Stimulated activated CD4-positive, alpha-beta T cell treated with anti-CD3 and anti-CD28 coated beads, Interleukin-15, amount 100 ng/mL, for 48 hours (primary cell): ENCODE data around the gene B4GALNT3.
"Not testable (repeated sequence)": the region's sequence is repeated elsewhere in the genome, so short reads cannot be mapped to it uniquely, and the experiment has no call there.

ENCODE experiments used
- DNase-seq, 2 donors: peaks; one replicate each; pipeline ENCODE4 v3.0.0-alpha.2; 2020; ENCODE audit warnings: low read depth in 2 of 2

Gene B4GALNT3

DNA sequence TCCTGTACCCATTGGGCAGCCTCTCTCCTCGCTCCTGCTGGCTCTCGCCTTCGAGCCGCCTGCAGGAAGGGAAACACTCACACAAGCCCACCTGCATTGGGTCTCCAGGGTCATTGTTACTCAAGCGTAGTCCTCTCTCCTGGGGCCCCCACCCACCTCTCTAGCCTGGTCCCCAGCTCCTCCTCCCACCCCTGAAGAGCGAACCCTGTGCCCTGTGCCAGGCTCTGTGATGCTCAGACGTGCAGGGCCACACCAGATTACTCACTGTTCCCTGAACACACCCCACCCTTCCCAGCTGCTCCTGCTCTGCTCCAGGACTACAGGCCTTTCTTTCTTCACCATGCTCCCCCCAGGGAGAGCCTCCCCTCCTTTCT, 115.4 kb downstream of the B4GALNT3 start:
- DNase-seq = no peak

DNA sequence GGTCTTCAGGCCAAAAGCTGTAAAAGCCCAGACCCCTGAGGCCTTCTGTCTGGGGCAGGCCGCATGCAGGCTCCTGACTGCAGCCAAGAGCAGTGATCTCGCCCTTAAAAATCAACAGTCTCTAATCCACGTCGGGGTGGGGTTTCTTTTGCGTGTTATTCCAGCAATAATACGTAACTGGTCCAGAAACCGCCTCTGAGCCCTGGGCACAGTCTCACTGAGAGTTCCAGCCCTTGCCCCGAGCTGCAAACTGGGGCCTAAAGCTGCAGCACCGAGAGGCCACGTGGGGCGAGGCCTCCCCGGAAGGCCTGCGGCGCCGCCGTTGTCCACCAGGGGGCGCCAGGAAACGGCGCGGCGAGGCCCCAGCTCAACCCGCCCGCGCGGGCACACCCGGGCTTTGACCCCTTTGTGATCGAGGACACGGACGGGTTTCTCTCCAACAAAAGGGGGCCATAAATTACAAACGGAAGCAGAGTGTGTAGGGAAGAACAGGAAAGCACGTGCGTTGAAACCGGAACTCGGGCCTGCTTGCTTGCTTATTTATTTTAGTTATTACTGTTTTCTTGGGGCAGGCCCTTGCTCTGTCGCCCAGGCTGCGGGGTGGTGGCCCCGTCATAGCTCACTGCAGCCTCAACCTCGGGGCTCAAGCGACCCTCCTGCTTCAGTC, 116.3 kb downstream of the B4GALNT3 start:
- DNase-seq = peak; percentile 67 to 82

DNA sequence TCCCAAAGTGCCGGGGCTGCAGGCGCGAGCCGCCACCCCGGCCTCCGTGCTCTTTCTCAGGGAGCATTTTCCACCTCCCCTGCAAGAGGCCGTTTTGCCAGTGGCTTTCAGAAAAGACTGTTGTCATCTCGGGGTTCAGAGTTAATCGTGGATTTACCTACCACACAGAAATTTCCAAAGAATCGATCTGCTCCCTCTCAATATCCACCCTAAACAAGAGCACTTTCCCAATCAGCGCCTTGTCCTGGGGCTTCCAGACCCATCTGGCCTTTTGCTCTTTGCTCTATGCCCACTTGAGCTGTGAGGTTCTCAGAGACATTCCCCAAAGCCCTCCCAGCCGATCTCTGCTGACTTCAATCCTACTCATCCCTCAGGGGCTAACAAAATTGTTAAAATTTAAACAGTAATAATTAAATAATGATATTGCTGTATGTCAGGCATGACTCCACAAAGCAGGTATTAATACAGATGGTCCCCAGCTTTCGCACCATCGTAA, 116.9 kb downstream of the B4GALNT3 start:
- DNase-seq = no peak

DNA sequence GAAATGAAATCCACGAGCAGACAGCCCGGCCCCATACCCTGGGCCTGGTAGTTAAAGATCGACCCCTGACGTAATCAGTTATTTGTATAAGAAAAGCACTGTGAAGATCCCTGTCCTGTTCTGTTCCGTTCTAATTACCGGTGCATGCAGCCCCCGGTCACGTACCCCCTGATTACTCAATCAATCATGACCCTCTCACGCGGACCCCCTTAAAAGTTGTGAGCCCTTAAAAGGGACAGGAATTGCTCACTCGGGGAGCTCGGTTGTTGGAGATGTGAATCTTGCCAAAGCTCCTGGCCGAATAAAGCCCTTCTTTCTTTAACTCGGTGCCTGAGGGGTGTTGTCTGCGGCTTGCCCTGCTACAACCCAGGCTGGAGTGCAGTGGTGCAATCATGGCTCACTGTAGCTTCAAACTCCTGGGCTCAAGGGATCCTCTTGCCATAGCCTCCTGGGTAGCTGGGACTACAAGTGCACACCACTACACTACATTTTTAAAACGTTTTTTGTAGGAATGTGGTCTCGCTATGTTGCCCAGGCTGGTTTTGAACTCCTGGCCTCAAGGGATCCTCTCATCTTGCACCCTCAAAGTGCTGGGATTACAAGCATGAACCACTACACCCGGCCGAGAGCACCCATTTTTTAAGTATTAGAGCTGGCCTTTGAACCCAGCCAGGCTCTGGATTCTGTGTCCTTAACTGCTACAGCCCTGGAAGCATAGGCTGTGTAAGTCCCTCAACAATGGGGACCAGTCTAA, 118.4 kb downstream of the B4GALNT3 start:
- not testable (repeated sequence) for DNase-seq

DNA sequence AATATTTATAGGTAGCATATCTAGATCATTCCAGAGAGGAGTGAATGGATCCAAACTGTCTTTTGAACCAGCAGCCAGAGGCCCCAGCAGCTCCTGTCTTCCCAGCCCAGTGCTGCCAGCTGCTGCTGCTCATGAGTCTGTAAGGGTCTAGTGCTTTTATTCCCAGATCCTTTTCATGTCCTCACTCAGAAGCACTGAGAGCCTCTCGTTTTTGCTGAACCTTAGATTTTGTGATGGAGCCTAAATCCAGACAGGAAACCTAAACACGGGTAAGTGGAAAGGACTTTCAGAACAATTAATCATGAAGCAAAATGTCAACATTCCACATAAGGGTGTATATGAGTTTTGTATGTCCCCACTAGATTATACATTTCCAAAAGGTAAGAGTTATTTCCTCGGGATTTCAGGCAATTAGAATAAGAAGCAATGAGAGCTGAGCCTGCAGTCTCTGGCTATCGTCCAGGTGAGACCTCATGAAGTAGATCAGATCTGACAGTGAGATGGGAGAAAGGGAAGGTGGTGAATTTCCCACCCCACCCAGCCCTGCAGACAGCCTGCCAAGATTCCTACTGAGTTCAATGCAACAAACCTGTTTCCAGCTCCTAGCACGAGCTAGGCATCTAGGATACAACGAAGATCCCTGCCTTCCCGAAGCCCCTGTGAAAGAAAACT, 119.1 kb downstream of the B4GALNT3 start:
- DNase-seq = no peak

DNA sequence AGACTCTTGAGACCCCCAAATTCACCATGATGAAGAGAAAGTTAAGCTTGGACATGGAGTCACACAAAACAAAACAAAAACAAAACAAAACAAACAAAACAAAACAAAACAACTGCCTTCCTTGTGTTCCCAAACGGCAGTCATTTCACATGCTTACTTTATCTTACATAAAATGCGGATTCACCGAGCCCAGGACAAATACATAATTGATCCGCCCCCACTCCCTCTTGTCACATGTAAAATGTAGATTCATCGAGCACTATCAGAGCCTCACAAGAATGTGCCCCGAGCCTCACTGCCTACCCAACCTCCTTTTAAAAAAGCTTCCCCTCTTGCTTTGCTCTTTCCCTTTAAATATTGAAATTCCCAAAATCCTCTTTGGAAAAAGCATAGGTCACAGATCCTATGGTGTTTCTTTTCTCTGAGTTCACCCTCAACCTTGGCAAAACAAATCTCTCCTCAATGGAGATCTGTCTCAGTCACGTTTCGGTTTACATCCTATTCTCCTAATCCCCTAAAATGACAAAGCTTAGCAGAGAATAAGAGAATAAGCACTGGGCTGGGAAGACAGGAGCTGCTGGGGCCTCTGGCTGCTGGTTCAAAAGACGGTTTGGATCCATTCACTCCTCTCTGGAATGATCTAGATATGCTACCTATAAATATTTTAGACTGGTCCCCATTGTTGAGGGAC, 119.8 kb downstream of the B4GALNT3 start:
- no peak for DNase-seq

DNA sequence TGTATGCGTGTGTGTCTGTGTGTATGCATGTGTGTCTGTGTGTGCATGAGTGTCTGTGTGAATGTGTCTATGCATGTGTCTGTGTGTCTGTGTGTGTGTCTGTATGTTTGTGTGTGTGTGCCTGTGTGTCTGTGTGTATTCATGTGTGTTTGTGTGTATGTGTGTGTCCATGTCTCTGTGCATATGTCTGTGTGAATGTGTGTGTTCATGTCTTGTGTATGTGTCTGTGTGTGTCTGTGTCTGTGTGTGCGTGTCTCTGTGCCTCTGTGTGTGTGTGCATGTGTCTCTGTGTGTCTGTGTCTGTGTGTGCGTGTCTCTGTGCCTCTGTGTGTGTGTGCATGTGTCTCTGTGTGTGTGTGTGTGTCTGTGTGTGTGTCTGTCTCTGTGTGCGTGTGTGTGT, 121.1 kb downstream of the B4GALNT3 start:
- no peak for DNase-seq

DNA sequence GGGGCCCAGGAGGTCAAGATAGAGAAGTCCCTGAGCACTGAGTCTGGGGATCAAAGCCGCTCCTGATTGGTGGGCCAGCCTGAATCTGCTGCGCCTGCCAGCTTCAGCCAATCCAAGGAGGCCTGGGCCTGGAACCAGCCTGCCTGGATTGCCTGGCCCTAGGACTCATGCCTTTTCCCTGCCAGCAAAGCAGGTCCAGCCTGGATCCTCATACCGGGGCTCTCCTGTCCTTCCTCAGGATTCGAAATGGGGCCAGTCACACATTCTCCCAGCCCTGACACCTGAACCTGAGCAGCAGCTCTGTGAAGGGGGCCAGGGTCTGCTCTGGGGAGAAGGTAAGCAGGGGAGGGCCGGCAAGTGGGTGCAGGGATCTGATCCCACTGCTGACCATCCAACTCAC, 121.6 kb downstream of the B4GALNT3 start:
- no peak for DNase-seq

DNA sequence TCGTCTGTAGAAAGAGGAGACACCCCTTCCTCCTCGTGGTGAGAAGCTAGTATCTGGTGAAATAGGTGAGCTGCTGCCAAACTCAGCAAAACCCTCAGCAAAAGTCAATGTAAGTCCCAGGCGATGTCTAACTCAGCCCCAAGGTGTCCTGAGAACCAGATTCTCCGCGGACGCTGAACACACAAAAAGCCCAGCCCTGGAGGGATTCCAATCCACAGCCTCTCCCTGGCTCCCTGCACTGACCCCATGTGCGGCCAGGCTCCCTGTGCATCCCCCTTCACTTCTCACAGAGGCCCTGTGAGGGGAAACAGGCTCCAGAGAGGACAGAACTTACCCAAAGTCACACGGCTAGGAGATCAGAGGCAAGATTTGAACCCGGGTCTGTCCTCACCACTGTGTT, 122.0 kb downstream of the B4GALNT3 start:
- no peak for DNase-seq

DNA sequence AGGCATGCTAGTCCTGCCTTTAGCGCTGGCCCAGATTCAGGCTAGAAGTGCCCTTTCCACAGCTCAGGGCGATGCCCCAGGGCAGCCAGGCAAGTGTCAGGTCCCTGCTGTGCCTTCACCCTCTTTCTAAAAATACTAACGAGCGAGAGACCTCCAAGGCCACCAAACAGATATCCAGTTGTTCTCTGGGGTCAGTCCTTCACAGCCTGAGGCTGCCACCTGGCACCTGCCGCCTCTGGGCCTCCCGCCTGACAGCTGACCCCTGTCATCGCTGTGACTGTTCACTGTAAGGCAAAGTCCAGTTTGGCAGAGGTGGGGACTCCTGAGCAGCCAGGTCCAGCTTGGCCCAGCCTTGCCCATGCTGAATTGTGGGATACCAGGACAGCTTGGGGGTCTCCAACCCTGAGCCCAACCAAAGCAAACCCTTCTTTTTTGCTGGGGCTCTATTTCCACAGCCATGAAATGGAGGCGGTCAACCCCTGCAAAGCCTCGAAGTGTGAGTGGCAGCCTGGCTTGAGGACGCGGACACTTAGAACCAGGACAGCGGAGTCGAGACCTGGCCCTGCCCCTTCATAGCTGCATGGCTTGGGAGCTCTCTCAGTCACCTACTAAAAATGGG, 123.6 kb downstream of the B4GALNT3 start:
- DNase-seq = no peak

DNA sequence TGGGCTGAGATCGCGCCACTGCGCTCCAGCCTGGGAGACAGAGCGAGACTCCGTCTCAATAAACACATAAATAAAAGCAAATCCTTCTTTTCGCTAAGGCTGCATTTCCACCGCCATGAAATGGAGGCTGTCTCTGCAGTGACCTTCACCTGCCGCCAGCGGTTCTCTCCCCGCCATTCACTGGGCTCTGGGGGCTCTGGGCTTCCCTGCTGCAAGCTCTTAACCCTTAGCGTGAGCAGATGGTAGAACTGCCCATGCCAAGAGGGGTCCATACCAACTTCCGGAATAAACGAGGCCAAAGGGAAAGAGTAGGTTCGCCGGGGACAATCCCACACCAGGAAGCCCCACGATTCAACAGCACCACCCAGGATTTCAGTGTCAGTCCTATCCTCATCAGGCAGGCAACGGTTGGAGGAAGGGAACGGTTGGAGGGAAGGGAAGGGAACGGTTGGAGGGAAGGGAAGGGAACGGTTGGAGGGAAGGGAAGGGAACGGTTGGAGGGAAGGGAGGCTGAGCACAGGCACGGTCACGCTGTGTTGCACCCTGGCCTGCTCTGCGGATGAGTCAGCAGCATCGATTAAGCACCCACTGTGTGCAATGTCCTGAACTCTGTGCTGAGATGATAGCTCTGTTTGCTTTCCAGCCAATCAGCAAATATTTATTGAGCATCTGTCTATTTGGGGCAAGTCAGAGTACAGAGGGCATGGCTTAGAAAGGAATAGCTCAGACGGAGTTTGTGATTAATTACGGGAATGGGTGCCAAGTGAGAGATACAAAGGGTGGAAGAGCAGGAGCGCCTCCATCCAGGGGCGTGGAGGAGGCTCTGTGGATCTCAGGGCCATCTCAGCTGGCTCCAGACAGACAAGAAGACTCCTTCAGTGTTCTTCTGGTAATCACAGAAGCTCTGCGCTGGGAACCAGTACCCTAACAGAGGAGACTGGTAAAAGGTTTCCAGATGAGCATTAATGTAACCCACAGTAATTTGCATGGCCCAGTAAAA, 125.6 kb downstream of the B4GALNT3 start:
- DNase-seq = no peak

DNA sequence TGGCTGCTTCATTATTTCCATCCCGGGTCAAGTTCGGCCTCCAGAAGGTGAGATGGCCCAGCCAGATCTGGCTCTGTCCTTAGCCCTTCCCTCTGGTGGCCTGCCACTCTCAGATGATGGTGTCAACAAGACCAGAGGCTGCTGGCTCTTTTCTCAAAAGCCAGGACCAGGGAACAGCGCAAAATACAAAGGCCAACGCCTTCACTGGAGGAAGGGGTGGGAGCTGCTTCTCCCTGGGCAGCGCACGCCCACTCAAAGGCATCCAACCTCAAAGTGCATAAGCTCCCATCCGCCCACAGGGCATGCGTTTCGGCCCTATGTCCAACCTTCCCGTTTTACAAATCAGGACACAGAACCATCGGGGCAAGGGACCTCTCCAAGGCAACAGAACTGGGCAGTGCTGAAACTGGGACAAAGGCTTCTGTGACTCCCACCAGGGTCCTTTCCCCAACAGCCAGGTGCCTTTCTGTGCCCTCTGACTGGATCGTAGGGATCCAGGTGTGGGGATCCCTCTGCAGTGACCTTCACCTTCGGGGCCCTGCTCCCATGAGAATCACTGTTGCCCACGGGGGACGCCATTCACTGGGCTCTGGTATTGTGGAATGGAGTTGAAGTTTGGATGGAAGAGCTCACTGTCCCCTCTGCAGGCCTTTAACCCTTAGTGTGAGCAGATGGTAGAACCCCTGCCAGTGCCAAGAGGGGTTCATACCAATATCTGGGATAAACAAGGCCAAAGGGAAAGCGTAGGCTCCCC, 126.8 kb downstream of the B4GALNT3 start:
- DNase-seq = no peak

DNA sequence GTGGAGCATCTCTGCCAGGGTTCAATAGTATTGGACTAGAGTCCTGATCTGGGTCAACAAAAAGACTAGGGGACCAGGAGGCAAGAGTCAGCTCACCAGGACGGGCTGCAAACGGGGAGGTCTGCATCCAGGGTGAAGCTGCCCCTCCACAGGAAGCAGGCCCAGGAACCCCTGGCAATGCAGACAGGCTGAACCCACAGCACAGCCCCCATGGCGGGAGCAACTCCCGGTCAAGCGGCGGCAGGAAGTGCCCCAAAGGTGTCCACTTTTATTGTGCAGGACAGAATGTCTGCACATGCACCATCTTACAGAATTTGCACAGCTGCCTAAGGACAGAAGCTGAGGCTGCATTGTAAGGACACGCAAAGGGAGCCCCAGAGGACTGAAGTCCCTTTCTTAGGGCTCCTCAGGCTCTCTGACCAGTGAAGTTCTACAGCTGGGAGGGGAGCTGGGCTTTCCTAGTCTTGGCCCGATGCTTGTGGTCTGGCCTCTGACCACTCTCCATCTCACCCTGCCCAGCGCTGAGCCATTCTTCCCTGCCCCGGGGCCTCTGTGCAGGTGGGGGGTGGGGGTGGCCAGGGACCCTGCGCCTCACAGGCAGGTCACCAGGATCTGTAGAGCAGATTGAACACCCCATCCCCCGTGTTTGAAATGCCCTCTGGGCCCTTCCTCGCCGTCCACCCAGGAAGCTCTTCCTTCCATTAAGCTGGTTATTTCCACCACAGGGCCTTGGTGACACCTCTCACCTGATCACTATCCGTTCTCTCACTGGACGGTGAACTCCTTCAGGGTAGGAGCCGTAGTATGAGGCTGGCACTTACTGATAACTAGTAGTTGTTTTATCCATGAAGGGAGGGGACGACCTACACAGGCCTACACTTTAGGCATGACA, 127.6 kb downstream of the B4GALNT3 start:
- no peak for DNase-seq

DNA sequence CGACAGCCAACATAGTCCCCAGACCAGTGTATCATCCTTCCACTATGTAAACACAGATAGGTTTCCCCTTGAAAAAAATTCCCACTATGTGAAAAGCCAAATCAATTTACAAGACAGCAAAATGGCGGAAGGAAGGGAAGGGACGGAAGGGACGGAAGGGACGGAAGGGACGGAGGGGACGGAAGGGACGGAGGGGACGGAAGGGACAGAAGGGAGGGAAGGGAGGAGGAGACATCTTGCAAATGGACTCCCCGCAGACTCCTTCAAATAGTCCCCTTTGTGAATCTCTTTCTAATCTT, 128.2 kb downstream of the B4GALNT3 start:
- no peak for DNase-seq

DNA sequence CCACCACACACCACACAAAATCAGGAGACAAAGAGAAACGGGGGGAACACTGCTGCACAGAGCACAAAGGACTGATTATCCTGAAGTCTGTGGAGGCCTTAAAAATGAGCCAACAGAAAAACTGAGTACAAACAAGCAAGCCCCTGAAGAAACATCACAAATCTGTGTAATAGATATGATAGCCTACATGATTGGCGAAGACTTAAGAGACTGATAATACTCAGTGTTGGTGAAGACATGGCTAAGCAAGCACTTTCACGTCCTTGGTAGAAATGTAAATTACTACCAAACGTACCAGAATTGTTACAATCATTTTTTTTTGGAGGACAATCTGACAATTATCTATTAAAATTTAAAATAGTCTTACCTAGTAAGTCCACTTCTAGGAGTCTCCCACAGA, 128.9 kb downstream of the B4GALNT3 start:
- no peak for DNase-seq

DNA sequence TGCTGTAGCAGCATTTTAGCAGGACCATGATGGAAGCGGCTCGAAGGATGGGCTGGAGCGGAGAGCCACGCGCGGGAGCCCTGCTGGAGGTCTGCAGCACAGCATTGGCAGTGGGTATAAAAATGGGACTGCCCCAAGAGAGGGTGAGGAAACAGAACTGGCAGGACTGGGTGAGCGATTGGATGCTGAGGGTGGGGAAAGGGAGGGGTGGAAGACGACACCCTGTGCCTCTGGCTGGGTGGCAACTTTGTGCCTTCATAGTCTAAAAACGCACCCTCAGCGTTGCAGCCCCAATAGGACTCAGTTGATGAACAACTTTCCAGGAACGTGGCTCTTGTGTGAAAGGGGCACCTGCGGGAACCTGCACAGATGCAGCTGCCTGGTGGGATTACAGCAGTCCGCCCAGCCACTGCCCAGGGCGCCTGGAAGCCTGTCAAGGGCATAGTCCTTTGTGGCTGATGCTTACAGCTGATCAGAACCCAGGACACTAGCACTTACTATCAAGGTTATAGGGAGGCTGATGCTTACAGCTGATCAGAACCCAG, 130.5 kb downstream of the B4GALNT3 start:
- no peak for DNase-seq

DNA sequence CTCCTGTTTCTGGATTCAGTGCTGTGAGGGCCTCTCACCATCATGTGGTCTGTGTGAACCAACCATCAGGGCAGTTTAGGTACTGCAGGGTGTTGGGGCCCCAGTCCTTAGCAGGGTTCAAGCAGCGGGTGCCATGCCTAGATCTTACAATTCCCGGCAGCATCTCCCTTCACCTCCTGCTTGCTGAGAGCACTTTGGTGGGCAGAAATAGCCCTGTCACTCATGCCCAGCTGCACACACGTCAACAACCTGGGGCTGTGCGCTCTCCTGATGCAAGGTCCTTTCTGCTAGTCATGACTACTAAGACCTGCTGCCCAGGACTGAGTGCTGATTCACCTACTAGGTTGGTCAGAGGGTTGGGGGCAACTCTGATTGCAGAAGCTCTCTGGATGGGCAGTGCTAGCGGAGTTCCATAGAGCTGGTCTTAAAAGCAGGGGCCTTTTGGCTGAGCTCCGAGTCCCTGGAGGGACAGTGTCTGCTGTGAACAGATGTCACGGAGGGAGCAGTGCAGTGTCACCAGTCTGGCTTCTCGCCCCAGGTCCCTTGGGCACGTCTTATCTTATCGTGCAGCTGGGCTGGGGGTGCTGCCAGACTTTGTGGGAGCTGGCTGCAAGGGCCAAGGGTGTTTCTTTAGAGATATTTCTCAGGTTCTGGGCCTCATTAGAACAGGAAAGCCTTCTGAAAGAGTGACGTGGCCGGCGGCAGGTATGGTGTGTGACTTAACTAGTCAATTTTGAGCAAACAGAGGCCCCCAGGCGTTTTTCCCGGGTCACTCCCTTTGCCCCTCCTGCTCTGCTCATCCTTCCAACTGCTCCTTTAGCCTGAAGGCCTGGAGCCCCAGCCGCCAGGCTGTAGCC, 131.7 kb downstream of the B4GALNT3 start:
- DNase-seq = no peak

DNA sequence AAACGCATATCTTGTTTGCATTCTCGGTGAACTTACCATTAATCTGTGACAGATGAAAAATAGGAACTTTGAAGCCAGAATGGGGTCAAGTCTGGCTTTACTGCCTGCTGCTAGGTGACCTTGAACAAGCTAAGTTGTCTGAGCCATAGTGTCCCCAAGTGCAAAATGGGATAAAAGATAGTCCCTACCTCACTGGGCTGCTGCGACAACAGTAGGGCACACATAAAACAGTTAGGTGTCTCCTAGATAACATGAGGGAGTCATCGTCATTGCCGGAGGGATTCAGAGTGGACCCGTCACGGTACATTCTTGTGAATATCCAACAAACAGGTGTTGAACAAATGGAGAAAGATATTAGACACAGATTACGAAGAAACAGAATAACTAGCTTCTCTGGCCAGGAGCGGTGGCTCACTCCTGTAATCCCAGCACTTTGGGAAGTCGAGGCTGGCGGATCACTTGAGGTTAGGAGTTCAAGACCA, 132.3 kb downstream of the B4GALNT3 start:
- DNase-seq = no peak
